Upper lobe of left lung (tissue), 6 donors: ENCODE measurements around the gene PIP5K1C. TPM values are rescaled to one million over a fixed set of nuclear protein-coding genes. Genes with fewer than 3 reads are reported as not detected.

ENCODE experiments used
- ATAC-seq, 2 donors: fragments of 200-7000 bp; cut with Tn5 transposase; one replicate each; pipeline ENCODE4 v1.9.1; 2022; ENCODE audit warnings: mild to moderate bottlenecking in 2 of 2, moderate library complexity in 2 of 2; ENCODE audit not compliant: low FRiP score in 2 of 2
- DNase-seq, 2 donors: peaks; one replicate each; pipeline ENCODE4 v3.0.0-alpha.2; 2019 to 2020
- H3K27ac ChIP-seq, 4 donors: fragments of 200-600 bp; sonication (generic); one replicate each; pipeline ENCODE4 v1.5.1; 2016 to 2019
- H3K27me3 ChIP-seq, 4 donors: fragments of 200-600 bp; sonication (generic); one replicate each; pipeline ENCODE4 v1.5.1; 2017 to 2019
- H3K36me3 ChIP-seq, 4 donors: fragments of 200-600 bp; sonication (generic); one replicate each; pipeline ENCODE4 v1.5.1; 2016 to 2019
- H3K4me1 ChIP-seq, 4 donors: fragments of 200-600 bp; sonication (generic); one replicate each; pipeline ENCODE4 v1.5.1; 2018 to 2019
- H3K4me3 ChIP-seq, 4 donors: fragments of 200-600 bp; sonication (generic); one replicate each; pipeline ENCODE4 v1.5.1; 2017 to 2019; ENCODE audit warnings: mild to moderate bottlenecking in 2 of 4, moderate library complexity in 1 of 4
- H3K9me3 ChIP-seq, 4 donors: fragments of 200-600 bp; sonication (generic); one replicate each; pipeline ENCODE4 v1.5.1; 2018 to 2019
- EP300 ChIP-seq, 4 donors: sonication (generic); formaldehyde crosslinking; IDR thresholded peaks; one replicate each; pipeline ENCODE4 v1.5.1; 2017; ENCODE audit warnings: antibody characterized with exemption in 4 of 4, control low read depth in 2 of 4
- POLR2A ChIP-seq, 4 donors: fragments of 450-650 bp; IDR thresholded peaks; one replicate each; pipeline ENCODE4 v1.5.1; 2016 to 2017; ENCODE audit warnings: antibody characterized with exemption in 4 of 4, mild to moderate bottlenecking in 2 of 4
- POLR2AphosphoS5 ChIP-seq, 2 donors: sonication (generic); formaldehyde crosslinking; IDR thresholded peaks; one replicate each; pipeline ENCODE4 v1.5.1; 2017; ENCODE audit warnings: antibody characterized with exemption in 2 of 2
- WGBS, 2 donors: methylation state at CpG; one replicate each; pipeline ENCODE4 v1.1.5; 2017 to 2018; 5-methylcytosine and 5-hydroxymethylcytosine counted together
- total RNA-seq, 6 donors: library from RNA; depleted of rRNA in 4 of 6; stranded (reverse); fragments of >200 nt in 4 of 6; gene quantifications; one replicate each; pipeline versions ENCODE4 v1.1.0 to v1.2.1, GENCODE V29; 2016 to 2021
- TF ChIP-seq, protein P1 (sequence below), 6 experiments: fragments of 450-650 bp in 4 of 6; fragments of 200-600 bp in 2 of 6; sonication (generic) in 2 of 6; IDR thresholded peaks; one replicate each; pipeline ENCODE4 v1.5.1; 2016 to 2019; ENCODE audit warnings: antibody characterized with exemption in 6 of 6
- donor health status: DM: no; HTN: no; CAD: no; lungs with moderate emphysema.
- donor health status: DM: no; HTN: yes; CAD: no; lungs with severe emphysema.

PIP5K1C gene
- total RNA-seq, 6 donors from 2014 or later = 24.6 to 64.1 (median 43.1) TPM

- DNase-seq = no peak
- Histone ChIP-seq H3K36me3 (peaks cover 0 to 5% (median 0%) of the 10 kb centered on the region in 4 donors), H3K4me1 (peaks cover 44 to 62% (median 50%) of the 10 kb centered on the region in 4 donors), H3K4me3 (peak overlapping the region in 3 of 4 donors; percentile 2 to 63 (median 58)), H3K27me3 (no peaks in the 10 kb centered on the region), H3K9me3 (no peaks in the 10 kb centered on the region), H3K27ac (peak overlapping the region in 3 of 4 donors; percentile 4 to 59 (median 38))
- ATAC-seq = no peak
- TF ChIP-seq EP300 (IDR thresholded peaks at IDR 0.05) (no peak), POLR2AphosphoS5 (IDR thresholded peaks at IDR 0.05) (no peak), POLR2A (IDR thresholded peaks at IDR 0.05) (no peak)
- TF ChIP-seq, protein P1, sequence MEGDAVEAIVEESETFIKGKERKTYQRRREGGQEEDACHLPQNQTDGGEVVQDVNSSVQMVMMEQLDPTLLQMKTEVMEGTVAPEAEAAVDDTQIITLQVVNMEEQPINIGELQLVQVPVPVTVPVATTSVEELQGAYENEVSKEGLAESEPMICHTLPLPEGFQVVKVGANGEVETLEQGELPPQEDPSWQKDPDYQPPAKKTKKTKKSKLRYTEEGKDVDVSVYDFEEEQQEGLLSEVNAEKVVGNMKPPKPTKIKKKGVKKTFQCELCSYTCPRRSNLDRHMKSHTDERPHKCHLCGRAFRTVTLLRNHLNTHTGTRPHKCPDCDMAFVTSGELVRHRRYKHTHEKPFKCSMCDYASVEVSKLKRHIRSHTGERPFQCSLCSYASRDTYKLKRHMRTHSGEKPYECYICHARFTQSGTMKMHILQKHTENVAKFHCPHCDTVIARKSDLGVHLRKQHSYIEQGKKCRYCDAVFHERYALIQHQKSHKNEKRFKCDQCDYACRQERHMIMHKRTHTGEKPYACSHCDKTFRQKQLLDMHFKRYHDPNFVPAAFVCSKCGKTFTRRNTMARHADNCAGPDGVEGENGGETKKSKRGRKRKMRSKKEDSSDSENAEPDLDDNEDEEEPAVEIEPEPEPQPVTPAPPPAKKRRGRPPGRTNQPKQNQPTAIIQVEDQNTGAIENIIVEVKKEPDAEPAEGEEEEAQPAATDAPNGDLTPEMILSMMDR (IDR thresholded peaks at IDR 0.05) = no peak
- whole genome bisulfite sequencing, 2 donors = 41% methylated on average over 10 of the region's 11 CpGs; no CpG with 5 or more reads in 1 of the 2 donors
Observed at GRCh38 chr19:3604987-3605343, 95.3 kb downstream of the PIP5K1C start.

- Histone ChIP-seq H3K27ac (peak overlapping the region in 3 of 4 donors; percentile 4 to 61 (median 38)), H3K36me3 (peaks cover 0 to 5% (median 0%) of the 10 kb centered on the region in 4 donors), H3K27me3 (no peaks in the 10 kb centered on the region), H3K9me3 (no peaks in the 10 kb centered on the region), H3K4me1 (peaks cover 43 to 57% (median 50%) of the 10 kb centered on the region in 4 donors), H3K4me3 (peak overlapping the region in 3 of 4 donors; percentile 2 to 63 (median 58))
- 69 to 73% methylated on average over 7 to 23 of the region's 27 CpGs for WGBS, 2 donors
- ATAC-seq (no peak), DNase-seq (no peak)
- TF ChIP-seq EP300 (IDR thresholded peaks at IDR 0.05) (no peak), POLR2A (IDR thresholded peaks at IDR 0.05) (no peak), POLR2AphosphoS5 (IDR thresholded peaks at IDR 0.05) (no peak)
- TF ChIP-seq, protein P1 (IDR thresholded peaks at IDR 0.05) = no peak
Observed at GRCh38 chr19:3604227-3604986, 95.9 kb downstream of the PIP5K1C start.

GRCh38 chr19:3603121-3603811, 97.0 kb downstream of the PIP5K1C start:
- WGBS, 2 donors = 71 to 73% methylated on average over 17 to 21 of the region's 23 CpGs
- DNase-seq = no peak
- peaks cover 33 to 47% (median 39%) of the 10 kb centered on the region in 4 donors for H3K4me1 ChIP-seq
- H3K27me3 ChIP-seq = no peaks in the 10 kb centered on the region
- ATAC-seq = no peak
- H3K4me3 ChIP-seq = no peak overlapping the region
- TF ChIP-seq, protein P1 (IDR thresholded peaks at IDR 0.05) = no peak
- TF ChIP-seq POLR2AphosphoS5 (IDR thresholded peaks at IDR 0.05) = no peak
- no peak for TF ChIP-seq EP300 (IDR thresholded peaks at IDR 0.05)
- no peak for TF ChIP-seq POLR2A (IDR thresholded peaks at IDR 0.05)
- no peaks in the 10 kb centered on the region for H3K9me3 ChIP-seq
- H3K27ac ChIP-seq = peak overlapping the region in 3 of 4 donors; percentile 4 to 61 (median 41)
- peaks cover 0 to 5% (median 0%) of the 10 kb centered on the region in 4 donors for H3K36me3 ChIP-seq

GRCh38 chr19:3601021-3601420, 99.2 kb downstream of the PIP5K1C start:
- H3K4me1 ChIP-seq = peaks cover 12 to 25% (median 21%) of the 10 kb centered on the region in 4 donors
- ATAC-seq (no peak), DNase-seq (no peak)
- H3K36me3 ChIP-seq = peaks cover 0 to 5% (median 0%) of the 10 kb centered on the region in 4 donors
- TF ChIP-seq POLR2AphosphoS5 (IDR thresholded peaks at IDR 0.05) = no peak
- TF ChIP-seq POLR2A (IDR thresholded peaks at IDR 0.05) = no peak
- H3K27me3 ChIP-seq = no peaks in the 10 kb centered on the region
- WGBS, 2 donors = 93 to 96% methylated on average over 10 to 12 of the region's 12 CpGs
- H3K27ac ChIP-seq = no peak overlapping the region
- H3K9me3 ChIP-seq = no peaks in the 10 kb centered on the region
- no peak overlapping the region for H3K4me3 ChIP-seq

DNA sequence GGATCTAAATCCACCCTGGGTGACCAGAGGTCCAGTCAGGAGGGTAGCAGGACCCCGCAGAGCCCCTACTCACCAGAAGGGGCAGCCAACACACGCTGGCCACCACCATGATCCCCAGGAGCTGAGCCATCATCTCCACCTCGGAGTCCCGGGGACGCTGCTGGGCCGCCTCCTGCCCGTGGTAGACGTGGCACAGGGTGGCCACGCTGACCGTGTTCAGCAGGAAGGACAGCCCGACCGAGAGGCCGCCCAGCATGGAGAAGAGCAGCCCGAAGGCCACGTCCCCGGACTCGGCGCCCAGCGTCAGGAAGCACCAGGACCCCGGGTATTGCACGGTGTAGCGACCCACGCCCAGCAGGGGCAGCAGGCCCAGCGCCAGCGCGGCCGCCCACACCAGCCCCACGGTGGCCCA, 100.5 kb downstream of the PIP5K1C start:
- ATAC-seq = no peak
- Histone ChIP-seq H3K4me3 (no peak overlapping the region), H3K4me1 (peaks cover 5 to 18% (median 14%) of the 10 kb centered on the region in 4 donors), H3K27ac (no peak overlapping the region), H3K36me3 (peaks cover 0 to 10% (median 0%) of the 10 kb centered on the region in 4 donors), H3K9me3 (no peaks in the 10 kb centered on the region), H3K27me3 (no peaks in the 10 kb centered on the region)
- WGBS, 2 donors = 40 to 85% methylated on average over 1 to 24 of the region's 28 CpGs
- TF ChIP-seq, protein P1 (IDR thresholded peaks at IDR 0.05) = no peak
- TF ChIP-seq POLR2AphosphoS5 (IDR thresholded peaks at IDR 0.05) (no peak), POLR2A (IDR thresholded peaks at IDR 0.05) (no peak), EP300 (IDR thresholded peaks at IDR 0.05) (no peak)
- peak in 1 of 2 donors; percentile 70 for DNase-seq
